ENCODE results near the gene SORCS3. TPM values are rescaled to one million over a fixed set of nuclear protein-coding genes. Genes with fewer than 3 reads are reported as not detected.

SORCS3 gene
- total RNA-seq, 4 donors from 2014 or later, result not detected

GRCh38 chr10:104913390-104913789 is 272.3 kb downstream of the SORCS3 start:
- no peaks in the 10 kb centered on the region for H3K4me1 ChIP-seq
- no peaks in the 10 kb centered on the region for H3K9me3 ChIP-seq
- TF ChIP-seq CTCF (IDR thresholded peaks at IDR 0.05 in 4 of 5, conservative IDR thresholded peaks at IDR 0.05 in 1 of 5) (no peak), POLR2A (IDR thresholded peaks at IDR 0.05) (no peak)
- ATAC-seq, result no peak
- H3K27ac ChIP-seq, result no peak overlapping the region
- H3K27me3 ChIP-seq, result no peaks in the 10 kb centered on the region
- no peaks in the 10 kb centered on the region for H3K36me3 ChIP-seq
- in situ Hi-C loops (cut with MboI; ENCODE audit: low sequenced_read_pairs in 4 of 4) (no loop called here), intact Hi-C loops (cut with DNase I; ENCODE audit: low total_unique reads) (no loop called here)
- DNase-seq, result no peak
- H3K4me3 ChIP-seq, result no peak overlapping the region

- no peak for TF ChIP-seq POLR2A (IDR thresholded peaks at IDR 0.05)
- TF ChIP-seq CTCF (IDR thresholded peaks at IDR 0.05 in 4 of 5, conservative IDR thresholded peaks at IDR 0.05 in 1 of 5), result no peak
- Histone ChIP-seq H3K27ac (no peak overlapping the region), H3K4me1 (no peaks in the 10 kb centered on the region), H3K9me3 (no peaks in the 10 kb centered on the region), H3K36me3 (no peaks in the 10 kb centered on the region), H3K27me3 (no peaks in the 10 kb centered on the region), H3K4me3 (no peak overlapping the region)
- in situ Hi-C loops (cut with MboI; ENCODE audit: low sequenced_read_pairs in 4 of 4), result no loop called here
- ATAC-seq, result no peak
- intact Hi-C loops (cut with DNase I; ENCODE audit: low total_unique reads), result no loop called here
- no peak for DNase-seq
Measured at GRCh38 chr10:104920476-104920875, 279.4 kb downstream of the SORCS3 start.

DNA sequence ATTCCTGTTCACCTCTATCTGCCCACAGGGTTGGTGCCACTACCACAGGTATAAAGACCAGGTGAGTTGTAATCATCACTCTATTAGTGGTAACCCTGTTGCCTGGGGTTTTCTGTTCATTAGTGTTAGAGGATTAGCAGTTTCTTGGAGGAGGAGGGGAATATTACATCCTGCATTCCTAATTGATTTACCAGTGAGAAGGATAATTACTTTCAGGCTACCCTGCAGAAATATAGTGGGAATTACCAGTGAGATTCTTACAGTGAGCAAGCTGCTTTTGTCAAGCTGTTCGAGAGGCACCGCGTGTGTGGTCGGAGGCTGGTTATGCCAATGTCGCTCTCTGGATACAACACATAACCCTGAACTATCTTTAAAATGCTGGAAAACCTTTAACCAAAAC is 280.7 kb downstream of the SORCS3 start:
- Histone ChIP-seq H3K4me1 (no peaks in the 10 kb centered on the region), H3K9me3 (no peaks in the 10 kb centered on the region), H3K36me3 (no peaks in the 10 kb centered on the region), H3K27ac (no peak overlapping the region), H3K27me3 (no peaks in the 10 kb centered on the region), H3K4me3 (no peak overlapping the region)
- in situ Hi-C loops (cut with MboI; ENCODE audit: low sequenced_read_pairs in 4 of 4), result no loop called here
- ATAC-seq, result no peak
- intact Hi-C loops (cut with DNase I; ENCODE audit: low total_unique reads), result no loop called here
- DNase-seq, result no peak
- TF ChIP-seq POLR2A (IDR thresholded peaks at IDR 0.05), result no peak
- TF ChIP-seq CTCF (IDR thresholded peaks at IDR 0.05 in 4 of 5, conservative IDR thresholded peaks at IDR 0.05 in 1 of 5), result no peak

DNA sequence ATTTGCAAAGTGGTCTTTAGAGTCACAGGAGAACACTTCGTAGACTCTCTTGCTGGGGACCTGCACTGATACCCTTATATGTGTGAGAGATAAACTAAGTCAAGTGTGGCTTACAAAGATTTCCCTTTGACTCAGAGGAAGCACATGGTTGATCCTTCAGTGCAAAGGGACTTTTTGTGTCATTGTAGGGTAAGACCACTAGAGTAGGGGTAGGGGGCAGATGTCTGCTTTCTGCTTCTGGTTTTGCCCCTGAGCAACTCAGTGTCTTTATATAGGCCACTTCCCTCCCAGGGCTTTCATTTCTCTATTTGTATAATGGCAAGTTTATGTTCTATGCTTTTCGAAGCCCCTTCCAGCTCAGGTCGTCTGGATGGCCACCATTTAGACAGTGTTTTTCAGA is 281.7 kb downstream of the SORCS3 start:
- Histone ChIP-seq H3K9me3 (no peaks in the 10 kb centered on the region), H3K27me3 (no peaks in the 10 kb centered on the region), H3K4me1 (no peaks in the 10 kb centered on the region), H3K36me3 (no peaks in the 10 kb centered on the region), H3K4me3 (no peak overlapping the region), H3K27ac (no peak overlapping the region)
- DNase-seq (no peak), ATAC-seq (no peak)
- in situ Hi-C loops (cut with MboI; ENCODE audit: low sequenced_read_pairs in 4 of 4) (no loop called here), intact Hi-C loops (cut with DNase I; ENCODE audit: low total_unique reads) (no loop called here)
- no peak for TF ChIP-seq POLR2A (IDR thresholded peaks at IDR 0.05)

DNA sequence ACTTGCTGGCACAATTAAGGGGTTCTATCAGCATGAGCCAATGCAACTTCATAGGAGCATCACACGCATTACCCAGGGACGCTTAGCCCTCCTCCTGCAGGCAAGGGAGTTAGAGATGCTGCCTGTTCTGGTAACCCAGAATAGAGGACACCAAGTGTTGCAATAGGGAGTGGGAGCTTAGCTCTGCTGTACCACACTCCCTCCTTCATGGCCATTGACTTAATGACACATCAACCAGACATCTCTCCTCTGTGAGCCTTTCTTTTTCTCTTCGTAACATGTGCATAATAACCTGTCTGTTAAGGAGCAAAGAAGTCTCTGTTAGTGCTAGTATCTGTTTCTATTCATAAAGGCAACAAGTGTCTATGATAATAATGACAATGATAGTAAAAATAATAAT is 282.4 kb downstream of the SORCS3 start:
- H3K9me3 ChIP-seq, result no peaks in the 10 kb centered on the region
- no peak overlapping the region for H3K4me3 ChIP-seq
- no peaks in the 10 kb centered on the region for H3K27me3 ChIP-seq
- no peak for TF ChIP-seq POLR2A (IDR thresholded peaks at IDR 0.05)
- TF ChIP-seq CTCF (IDR thresholded peaks at IDR 0.05 in 4 of 5, conservative IDR thresholded peaks at IDR 0.05 in 1 of 5), result no peak
- in situ Hi-C loops (cut with MboI; ENCODE audit: low sequenced_read_pairs in 4 of 4) (no loop called here), intact Hi-C loops (cut with DNase I; ENCODE audit: low total_unique reads) (no loop called here)
- no peaks in the 10 kb centered on the region for H3K4me1 ChIP-seq
- DNase-seq, result no peak
- no peak overlapping the region for H3K27ac ChIP-seq
- no peaks in the 10 kb centered on the region for H3K36me3 ChIP-seq
- ATAC-seq, result no peak
